Stimulated activated CD4-positive, alpha-beta T cell treated with anti-CD3 and anti-CD28 coated beads, TNF-alpha, amount 100 ng/mL, for 4 hours (primary cell): ENCODE data around the gene BIVM.
"Not testable (repeated sequence)": the region's sequence is repeated elsewhere in the genome, so short reads cannot be mapped to it uniquely, and the experiment has no call there.

Experiments
- DNase-seq, 3 experiments: peaks; one replicate each; pipeline ENCODE4 v3.0.0-alpha.2; 2020; ENCODE audit warnings: low read depth in 3 of 3

BIVM gene

GRCh38 chr13:102798581-102799425, at the start of gene BIVM, which contains the start of gene POGLUT2:
Gene BIVM (plus strand): TSS chr13:102799119. CDS start chr13:102807268, 8,149 bp downstream.
Gene POGLUT2 (minus strand): TSS chr13:102798976. CDS start chr13:102798670, 306 bp downstream.
- peak in 1 of 3 experiments; percentile 45 for DNase-seq

- no peak for DNase-seq
Measured at GRCh38 chr13:102751886-102752285, 47.0 kb upstream of the BIVM start.

GRCh38 chr13:102757006-102757405, 41.9 kb upstream of the BIVM start:
- DNase-seq, result no peak

GRCh38 chr13:102758842-102759241, 40.1 kb upstream of the BIVM start:
- DNase-seq, result no peak

- DNase-seq, result no peak
Measured at GRCh38 chr13:102761071-102761470, 37.8 kb upstream of the BIVM start.

- DNase-seq, result no peak
Measured at GRCh38 chr13:102763741-102764140, 35.2 kb upstream of the BIVM start.

GRCh38 chr13:102768909-102769308, 30.0 kb upstream of the BIVM start:
- no peak for DNase-seq

GRCh38 chr13:102769679-102770078, 29.2 kb upstream of the BIVM start:
- DNase-seq, result no peak

- DNase-seq, result no peak
Measured at GRCh38 chr13:102770435-102770834, 28.5 kb upstream of the BIVM start.

- DNase-seq, result no peak
Measured at GRCh38 chr13:102771298-102772041, 27.4 kb upstream of the BIVM start.

- DNase-seq, result no peak
Measured at GRCh38 chr13:102772042-102772425, 26.9 kb upstream of the BIVM start.

- peak; percentile 73 to 79 (median 78) for DNase-seq
Measured at GRCh38 chr13:102773441-102774213, 25.3 kb upstream of the BIVM start, which contains the start of gene TEX30. Gene TEX30 (minus strand): TSS chr13:102773786. CDS start chr13:102770026, 3,760 bp downstream.

- no peak for DNase-seq
Measured at GRCh38 chr13:102774214-102774568, 24.7 kb upstream of the BIVM start.

- no peak for DNase-seq
Measured at GRCh38 chr13:102774591-102775520, 24.1 kb upstream of the BIVM start.

- DNase-seq, result no peak
Measured at GRCh38 chr13:102776271-102776670, 22.6 kb upstream of the BIVM start.

- DNase-seq, result no peak
Measured at GRCh38 chr13:102777736-102778135, 21.2 kb upstream of the BIVM start.

- DNase-seq, result no peak
Measured at GRCh38 chr13:102779436-102780159, 19.3 kb upstream of the BIVM start.

GRCh38 chr13:102780656-102781055, 18.3 kb upstream of the BIVM start:
- not testable (repeated sequence) for DNase-seq

- DNase-seq, result no peak
Measured at GRCh38 chr13:102781591-102781990, 17.3 kb upstream of the BIVM start.

- no peak for DNase-seq
Measured at GRCh38 chr13:102784483-102784882, 14.4 kb upstream of the BIVM start.
